Trophoblast cell (in vitro differentiated cells and primary cell): ENCODE results near the gene CCDC71.
A peak's percentile ranks its signal among the peaks of the same experiment; 100 is the strongest.

ENCODE experiments used
- DNase-seq, 2 donors: peaks; one replicate each; pipeline ENCODE4 v3.0.0-alpha.2; 2016
- H2AFZ ChIP-seq: 2 replicates; pipeline ENCODE4 v1.6.1; 2013; ENCODE audit warnings: low read length, moderate library complexity, mild to moderate bottlenecking; ENCODE audit not compliant: insufficient read depth, poor library complexity
- H2AK5ac ChIP-seq: 2 replicates; pipeline ENCODE4 v1.6.1; 2013; ENCODE audit warnings: mild to moderate bottlenecking, low read length
- H2BK120ac ChIP-seq: 2 replicates; pipeline ENCODE4 v1.6.1; 2013; ENCODE audit warnings: low read length, mild to moderate bottlenecking, moderate library complexity; ENCODE audit not compliant: insufficient read depth, poor library complexity
- H2BK12ac ChIP-seq: 2 replicates; pipeline ENCODE4 v1.6.1; 2013; ENCODE audit warnings: mild to moderate bottlenecking, low read length, moderate library complexity
- H2BK5ac ChIP-seq: 2 replicates; pipeline ENCODE4 v1.6.1; 2013; ENCODE audit warnings: low read length, low read depth, moderate library complexity, mild to moderate bottlenecking; ENCODE audit not compliant: poor library complexity
- H3K14ac ChIP-seq: 2 replicates; pipeline ENCODE4 v1.6.1; 2013; ENCODE audit warnings: mild to moderate bottlenecking, low read length
- H3K18ac ChIP-seq: 2 replicates; pipeline ENCODE4 v1.6.1; 2013; ENCODE audit warnings: mild to moderate bottlenecking, low read length
- H3K23ac ChIP-seq: 2 replicates; pipeline ENCODE4 v1.6.1; 2013; ENCODE audit warnings: low read length
- H3K27ac ChIP-seq: 2 replicates; pipeline ENCODE4 v1.5.1; 2013; ENCODE audit warnings: low read depth, mild to moderate bottlenecking, inconsistent platforms, low read length, moderate library complexity
- H3K27me3 ChIP-seq: 2 replicates; pipeline ENCODE4 v1.6.1; 2013; ENCODE audit warnings: inconsistent platforms, mild to moderate bottlenecking, low read length, moderate library complexity; ENCODE audit not compliant: insufficient read depth
- H3K36me3 ChIP-seq, 2 experiments: 1 replicate in 1 of 2; 2 replicates in 1 of 2; pipeline ENCODE4 v1.6.1; 2013; ENCODE audit warnings: low read length in 2 of 2, mild to moderate bottlenecking in 2 of 2, moderate library complexity in 1 of 2; ENCODE audit not compliant: insufficient read depth in 2 of 2, control insufficient read depth in 1 of 2
- H3K4ac ChIP-seq: 2 replicates; pipeline ENCODE4 v1.6.1; 2013; ENCODE audit warnings: low read depth, mild to moderate bottlenecking, low read length, moderate library complexity
- H3K4me1 ChIP-seq, 2 experiments: 1 replicate in 1 of 2; 2 replicates in 1 of 2; pipeline ENCODE4 v1.6.1; 2013; ENCODE audit warnings: low read length in 2 of 2, mild to moderate bottlenecking in 2 of 2, moderate library complexity in 1 of 2; ENCODE audit not compliant: insufficient read depth in 2 of 2, control insufficient read depth in 1 of 2
- H3K4me2 ChIP-seq: 2 replicates; pipeline ENCODE4 v1.6.1; 2013; ENCODE audit warnings: inconsistent platforms, mild to moderate bottlenecking, low read length, moderate library complexity
- H3K4me3 ChIP-seq: 2 replicates; pipeline ENCODE4 v1.5.1; 2013; ENCODE audit warnings: mild to moderate bottlenecking, low read depth, low read length, inconsistent platforms
- H3K79me1 ChIP-seq: one replicate; pipeline ENCODE4 v1.6.1; 2013; ENCODE audit warnings: low read length
- H3K79me2 ChIP-seq: 2 replicates; pipeline ENCODE4 v1.6.1; 2013; ENCODE audit warnings: low read length, mild to moderate bottlenecking; ENCODE audit not compliant: control insufficient read depth, insufficient read depth, poor library complexity
- H3K9ac ChIP-seq: 2 replicates; pipeline ENCODE4 v1.6.1; 2013; ENCODE audit warnings: mild to moderate bottlenecking, low read length
- H3K9me3 ChIP-seq: 2 replicates; pipeline ENCODE4 v1.6.1; 2013; ENCODE audit warnings: low read depth, mild to moderate bottlenecking, control low read depth, inconsistent platforms, low read length; ENCODE audit not compliant: insufficient read depth
- H4K12ac ChIP-seq: 2 replicates; pipeline ENCODE4 v1.6.1; 2013; ENCODE audit warnings: low read depth, mild to moderate bottlenecking, low read length, moderate library complexity
- H4K8ac ChIP-seq: 2 replicates; pipeline ENCODE4 v1.6.1; 2013; ENCODE audit warnings: low read depth, mild to moderate bottlenecking, low read length, moderate library complexity
- H4K91ac ChIP-seq: one replicate; pipeline ENCODE4 v1.6.1; 2013; ENCODE audit warnings: low read depth, mild to moderate bottlenecking, low read length, moderate library complexity
- WGBS: extraction: QIAGEN DNeasy Blood & Tissue Kit; methylation state at CpG from one replicate; pipeline ENCODE4 v1.1.7; 2013; ENCODE audit warnings: missing lambda C conversion rate; ENCODE audit not compliant: insufficient read length, insufficient coverage; ENCODE audit errors: extremely low coverage; 5-methylcytosine and 5-hydroxymethylcytosine counted together

CCDC71 gene

GRCh38 chr3:49170744-49171118 is 4.6 kb upstream of the CCDC71 start:
- H3K79me2 ChIP-seq: peaks cover 6% of the 10 kb centered on the region
- H4K12ac ChIP-seq: peak overlapping the region; percentile 9
- no peak overlapping the region for H3K9ac ChIP-seq
- no CpG with 5 or more reads among the region's 1 CpG for whole genome bisulfite sequencing
- peak overlapping the region; percentile 33 for H4K91ac ChIP-seq
- H2AFZ ChIP-seq: peak overlapping the region; percentile 21
- H3K14ac ChIP-seq: no peak overlapping the region
- no peak overlapping the region for H2BK12ac ChIP-seq
- peak overlapping the region; percentile 89 for H3K4me2 ChIP-seq
- H3K18ac ChIP-seq: no peak overlapping the region
- H3K79me1 ChIP-seq: peaks cover 19% of the 10 kb centered on the region
- H3K4me3 ChIP-seq: no peak overlapping the region
- peaks cover 23 to 30% of the 10 kb centered on the region in 2 experiments for H3K4me1 ChIP-seq
- no peak overlapping the region for H3K4ac ChIP-seq
- no peak for DNase-seq
- no peaks in the 10 kb centered on the region for H3K27me3 ChIP-seq
- H2BK5ac ChIP-seq: no peak overlapping the region
- H3K27ac ChIP-seq: no peak overlapping the region
- peaks cover 8% of the 10 kb centered on the region for H3K9me3 ChIP-seq
- H3K36me3 ChIP-seq: peaks cover 16 to 19% of the 10 kb centered on the region in 2 experiments
- H2AK5ac ChIP-seq: no peak overlapping the region
- H3K23ac ChIP-seq: no peak overlapping the region
- peak overlapping the region; percentile 0 for H2BK120ac ChIP-seq
- H4K8ac ChIP-seq: peak overlapping the region; percentile 55

- H4K12ac ChIP-seq: peak overlapping the region; percentile 80
- no peak overlapping the region for H2BK12ac ChIP-seq
- H3K4ac ChIP-seq: peak overlapping the region; percentile 13
- H3K79me2 ChIP-seq: peaks cover 8% of the 10 kb centered on the region
- no peak overlapping the region for H2BK5ac ChIP-seq
- no peak overlapping the region for H3K14ac ChIP-seq
- H3K27ac ChIP-seq: no peak overlapping the region
- H3K4me2 ChIP-seq: peak overlapping the region; percentile 72
- H3K18ac ChIP-seq: no peak overlapping the region
- no peaks in the 10 kb centered on the region for H3K27me3 ChIP-seq
- peaks cover 7 to 14% of the 10 kb centered on the region in 2 experiments for H3K4me1 ChIP-seq
- H3K9ac ChIP-seq: no peak overlapping the region
- H2AFZ ChIP-seq: peak overlapping the region; percentile 60
- WGBS: no CpG with 5 or more reads among the region's 6 CpGs
- peaks cover 8% of the 10 kb centered on the region for H3K9me3 ChIP-seq
- no peak for DNase-seq
- peaks cover 16% of the 10 kb centered on the region for H3K79me1 ChIP-seq
- no peak overlapping the region for H2BK120ac ChIP-seq
- peak overlapping the region; percentile 92 for H4K8ac ChIP-seq
- no peak overlapping the region for H3K4me3 ChIP-seq
- H4K91ac ChIP-seq: peak overlapping the region; percentile 81
- H3K36me3 ChIP-seq: peaks cover 16 to 17% of the 10 kb centered on the region in 2 experiments
- no peak overlapping the region for H3K23ac ChIP-seq
- no peak overlapping the region for H2AK5ac ChIP-seq
Observed at GRCh38 chr3:49166752-49167556, 823 bp upstream of the CCDC71 start.

- Histone ChIP-seq H4K12ac (peak overlapping the region; percentile 36), H3K79me1 (peaks cover 9% of the 10 kb centered on the region), H4K8ac (peak overlapping the region; percentile 92), H2BK12ac (no peak overlapping the region), H3K27ac (no peak overlapping the region), H3K4me2 (peak overlapping the region; percentile 72), H2AK5ac (no peak overlapping the region), H3K4me1 (peaks cover 7 to 10% of the 10 kb centered on the region in 2 experiments), H4K91ac (no peak overlapping the region), H3K18ac (no peak overlapping the region), H3K4me3 (peak overlapping the region; percentile 85), H3K79me2 (peaks cover 3% of the 10 kb centered on the region), H2BK5ac (no peak overlapping the region), H3K14ac (no peak overlapping the region), H3K23ac (no peak overlapping the region), H3K36me3 (peaks cover 19% of the 10 kb centered on the region in 2 experiments), H2BK120ac (no peak overlapping the region), H3K9ac (peak overlapping the region; percentile 82), H3K4ac (no peak overlapping the region), H2AFZ (no peak overlapping the region), H3K9me3 (peaks cover 8% of the 10 kb centered on the region), H3K27me3 (no peaks in the 10 kb centered on the region)
- peak; percentile 71 to 96 for DNase-seq
- WGBS: no CpG with 5 or more reads among the region's 6 CpGs
Observed at GRCh38 chr3:49164983-49165720, 979 bp downstream of the CCDC71 start.

- no CpG with 5 or more reads among the region's 8 CpGs for WGBS
- H2BK5ac ChIP-seq: no peak overlapping the region
- no peak overlapping the region for H3K27ac ChIP-seq
- H3K4me3 ChIP-seq: no peak overlapping the region
- H3K9ac ChIP-seq: no peak overlapping the region
- H3K79me2 ChIP-seq: peaks cover 3% of the 10 kb centered on the region
- no peak overlapping the region for H2BK12ac ChIP-seq
- H3K18ac ChIP-seq: no peak overlapping the region
- H3K4me2 ChIP-seq: no peak overlapping the region
- peaks cover 10% of the 10 kb centered on the region for H3K9me3 ChIP-seq
- H3K4ac ChIP-seq: no peak overlapping the region
- no peak overlapping the region for H4K91ac ChIP-seq
- H4K12ac ChIP-seq: no peak overlapping the region
- no peaks in the 10 kb centered on the region for H3K27me3 ChIP-seq
- no peak overlapping the region for H3K23ac ChIP-seq
- H2BK120ac ChIP-seq: no peak overlapping the region
- DNase-seq: no peak
- H3K36me3 ChIP-seq: peaks cover 19% of the 10 kb centered on the region in 2 experiments
- no peak overlapping the region for H3K14ac ChIP-seq
- H3K4me1 ChIP-seq: peaks cover 7 to 10% of the 10 kb centered on the region in 2 experiments
- H2AK5ac ChIP-seq: no peak overlapping the region
- no peak overlapping the region for H4K8ac ChIP-seq
- no peak overlapping the region for H2AFZ ChIP-seq
- peaks cover 9% of the 10 kb centered on the region for H3K79me1 ChIP-seq
Observed at GRCh38 chr3:49163609-49164008, 2.5 kb downstream of the CCDC71 start.
